ENCODE data around the gene KLHL2. TPM values are rescaled to one million over a fixed set of nuclear protein-coding genes. Genes with fewer than 3 reads are reported as not detected.

The KLHL2 gene
- total RNA-seq, 2 experiments from 2014 or later: 27.4 to 28.6 TPM

DNA sequence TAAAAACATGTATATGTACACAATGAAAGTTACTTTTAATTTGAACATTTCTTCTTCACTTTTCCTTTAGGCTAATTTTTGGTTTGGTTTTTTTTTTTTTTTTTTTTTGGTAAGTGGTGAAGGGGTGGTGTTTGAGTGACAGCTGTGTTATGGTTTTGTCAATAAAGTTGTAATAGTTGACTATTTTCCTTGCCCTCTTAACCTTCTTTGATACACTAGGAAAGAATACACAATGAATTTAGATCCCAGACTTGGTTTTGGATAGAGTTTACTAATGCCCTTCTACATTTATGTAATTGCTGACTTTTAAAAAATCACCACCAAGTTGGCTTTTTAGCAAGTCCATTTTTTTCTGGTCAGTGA lies 82.0 kb downstream of the KLHL2 start:
- peaks cover 33% of the 10 kb centered on the region for H3K4me1 Mint-ChIP-seq
- peaks cover 25% of the 10 kb centered on the region for H3K36me3 Mint-ChIP-seq (ENCODE audit: low read depth)
- no peak overlapping the region for H3K27ac Mint-ChIP-seq
- ChIA-PET CTCF (interaction anchor here (0.9 to 2.5 kb wide), 3 partner anchors 157 to 177 kb away, joined by 3 to 7 read pairs (median 4); partner anchors contain the start of gene TMEM192), POLR2A (no interaction called here)
- no peak for DNase-seq
- peaks cover 2% of the 10 kb centered on the region for H3K9me3 Mint-ChIP-seq
- no peak overlapping the region for H3K4me3 Mint-ChIP-seq
- H3K27me3 Mint-ChIP-seq: no peaks in the 10 kb centered on the region

DNA sequence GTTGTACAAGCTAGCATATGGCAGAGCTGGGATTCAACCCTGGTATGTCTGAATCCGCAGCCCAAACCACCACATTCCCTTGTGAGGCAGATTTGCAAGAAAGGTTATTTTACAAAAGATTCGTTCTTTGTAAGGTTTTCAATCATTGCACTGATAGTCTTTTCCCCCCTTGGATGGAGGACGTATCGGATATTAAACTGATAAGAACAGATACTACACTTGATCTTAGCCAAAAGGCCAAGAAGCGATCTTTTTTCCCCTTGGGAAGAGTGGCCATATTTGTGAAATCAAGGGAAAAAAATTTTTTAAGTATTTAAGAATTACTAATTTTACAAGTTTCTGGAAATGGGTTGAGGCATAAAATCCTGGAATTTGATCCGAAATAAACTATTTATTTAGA lies 85.7 kb downstream of the KLHL2 start:
- Mint-ChIP-seq H3K36me3 (ENCODE audit: low read depth) (peaks cover 34% of the 10 kb centered on the region), H3K27me3 (no peaks in the 10 kb centered on the region), H3K4me1 (peaks cover 31% of the 10 kb centered on the region), H3K27ac (no peak overlapping the region), H3K4me3 (no peak overlapping the region), H3K9me3 (no peaks in the 10 kb centered on the region)
- DNase-seq: no peak
- ChIA-PET POLR2A (no interaction called here), CTCF (interaction anchor here (1.3 kb wide), 1 partner anchor 180 kb away, joined by 3 read pairs; the partner anchor contains the start of gene TMEM192)

DNA sequence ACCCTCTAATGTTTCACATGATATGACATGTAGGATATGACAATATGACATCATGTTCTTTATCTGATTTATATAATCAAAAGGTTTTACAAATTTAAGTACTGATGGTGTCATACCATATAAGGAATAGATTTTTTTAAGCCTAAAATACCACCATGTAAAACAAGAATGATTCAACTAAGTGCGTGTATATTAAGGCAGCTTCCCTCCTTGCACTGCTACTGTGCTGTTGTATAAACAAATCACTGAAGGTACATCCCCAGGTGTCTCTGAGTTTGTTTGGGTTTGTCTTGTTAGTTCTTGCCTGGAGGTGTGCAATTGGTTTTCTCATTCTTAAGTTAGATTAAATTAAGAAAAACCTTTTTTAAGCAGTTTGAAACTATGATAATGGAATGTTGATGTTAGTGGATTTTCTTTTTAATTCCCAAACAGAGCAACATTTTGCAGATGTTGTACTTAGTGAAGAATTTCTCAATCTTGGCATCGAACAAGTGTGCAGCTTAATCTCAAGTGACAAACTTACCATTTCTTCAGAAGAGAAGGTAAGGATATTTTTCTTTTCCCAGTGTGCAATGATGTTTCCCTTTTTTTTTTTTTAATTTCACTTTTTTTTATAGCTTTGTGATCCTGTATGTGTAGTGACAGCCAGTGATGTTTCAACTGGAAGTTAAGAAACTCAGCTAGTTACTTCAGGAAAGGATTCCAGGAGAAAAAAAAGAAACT lies 86.7 kb downstream of the KLHL2 start:
- H3K4me3 Mint-ChIP-seq: no peak overlapping the region
- H3K36me3 Mint-ChIP-seq (ENCODE audit: low read depth): peaks cover 32% of the 10 kb centered on the region
- no peaks in the 10 kb centered on the region for H3K27me3 Mint-ChIP-seq
- peaks cover 21% of the 10 kb centered on the region for H3K4me1 Mint-ChIP-seq
- no peak for DNase-seq
- CTCF ChIA-PET: no interaction called here
- POLR2A ChIA-PET: no interaction called here
- no peaks in the 10 kb centered on the region for H3K9me3 Mint-ChIP-seq
- H3K27ac Mint-ChIP-seq: no peak overlapping the region

DNA sequence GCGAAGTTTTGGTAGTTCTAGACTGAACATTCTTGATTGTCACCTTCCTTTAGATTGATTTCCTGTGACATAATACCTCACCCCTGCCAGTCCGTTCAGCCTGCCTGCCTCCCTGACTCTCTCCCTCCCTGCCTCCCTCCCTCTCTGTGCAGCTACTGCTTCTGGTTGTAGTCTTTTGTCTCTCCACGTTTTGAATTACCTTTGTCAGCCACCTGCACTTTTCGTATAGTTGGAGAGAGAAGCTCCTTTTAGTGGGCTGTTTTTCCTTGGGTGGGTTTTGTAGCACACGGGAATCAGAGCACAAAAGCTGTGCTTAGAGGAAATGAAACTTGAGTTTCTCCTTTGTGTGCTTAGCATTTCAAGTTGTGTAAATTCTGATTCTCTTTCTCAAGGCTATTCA lies 87.5 kb downstream of the KLHL2 start:
- H3K4me1 Mint-ChIP-seq: peaks cover 15% of the 10 kb centered on the region
- no peak overlapping the region for H3K4me3 Mint-ChIP-seq
- H3K36me3 Mint-ChIP-seq (ENCODE audit: low read depth): peaks cover 37% of the 10 kb centered on the region
- H3K27me3 Mint-ChIP-seq: no peaks in the 10 kb centered on the region
- no peak for DNase-seq
- H3K9me3 Mint-ChIP-seq: no peaks in the 10 kb centered on the region
- ChIA-PET CTCF (no interaction called here), POLR2A (no interaction called here)
- no peak overlapping the region for H3K27ac Mint-ChIP-seq

DNA sequence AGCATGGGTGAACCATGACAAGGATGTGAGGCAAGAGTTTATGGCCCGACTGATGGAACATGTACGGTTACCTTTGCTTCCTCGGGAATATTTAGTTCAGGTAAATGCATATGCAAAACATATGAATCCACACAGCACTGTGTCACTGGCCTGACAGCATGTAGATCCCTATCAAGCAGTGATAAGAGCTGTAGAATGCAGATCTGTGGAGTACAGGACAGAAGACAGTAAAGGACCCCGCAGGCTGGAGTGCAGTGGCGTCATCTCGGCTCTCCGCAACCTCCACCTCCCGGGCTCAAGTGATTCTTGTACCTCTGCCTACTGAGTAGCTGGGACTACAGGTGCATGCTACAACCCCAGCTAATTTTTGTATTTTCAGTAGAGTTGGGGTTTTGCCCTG lies 90.3 kb downstream of the KLHL2 start:
- H3K27me3 Mint-ChIP-seq: no peaks in the 10 kb centered on the region
- H3K27ac Mint-ChIP-seq: no peak overlapping the region
- no peak overlapping the region for H3K4me3 Mint-ChIP-seq
- no peak for DNase-seq
- POLR2A ChIA-PET: no interaction called here
- no peaks in the 10 kb centered on the region for H3K9me3 Mint-ChIP-seq
- H3K36me3 Mint-ChIP-seq (ENCODE audit: low read depth): peaks cover 43% of the 10 kb centered on the region
- CTCF ChIA-PET: no interaction called here
- H3K4me1 Mint-ChIP-seq: peaks cover 26% of the 10 kb centered on the region

DNA sequence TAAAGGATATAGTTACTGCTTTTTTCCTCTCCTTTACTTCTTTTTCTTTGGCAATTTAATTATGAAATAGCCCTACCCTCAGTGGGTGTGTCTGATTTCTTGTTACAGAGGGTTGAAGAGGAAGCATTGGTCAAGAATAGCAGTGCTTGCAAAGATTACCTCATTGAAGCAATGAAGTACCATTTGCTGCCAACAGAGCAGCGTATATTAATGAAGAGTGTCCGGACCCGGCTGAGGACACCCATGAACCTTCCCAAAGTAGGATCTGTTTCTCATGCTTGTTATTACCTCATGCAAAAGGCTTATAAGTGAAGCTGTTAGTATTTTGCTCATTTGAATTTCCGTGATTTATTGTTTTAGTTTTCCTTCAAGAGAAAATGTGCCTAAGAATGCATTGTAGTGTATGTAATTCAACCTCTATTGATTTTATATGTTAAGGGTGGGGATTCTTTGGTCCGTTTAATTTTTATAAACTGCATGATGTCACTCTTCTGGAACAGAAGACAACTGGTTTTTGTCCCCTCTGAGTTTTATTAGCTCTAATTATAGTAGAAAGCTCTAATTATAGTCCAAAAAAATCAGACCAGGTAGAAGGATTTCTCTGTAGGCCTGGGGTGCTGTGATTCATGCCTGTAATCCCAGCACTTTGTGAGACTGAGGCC lies 92.2 kb downstream of the KLHL2 start:
- no peaks in the 10 kb centered on the region for H3K9me3 Mint-ChIP-seq
- CTCF ChIA-PET: interaction anchor here (1.2 kb wide), 1 partner anchor 169 kb away, joined by 5 read pairs; no protein-coding TSS in a partner anchor
- POLR2A ChIA-PET: no interaction called here
- H3K4me3 Mint-ChIP-seq: no peak overlapping the region
- H3K36me3 Mint-ChIP-seq (ENCODE audit: low read depth): peaks cover 49% of the 10 kb centered on the region
- no peak overlapping the region for H3K27ac Mint-ChIP-seq
- DNase-seq: no peak
- H3K4me1 Mint-ChIP-seq: peaks cover 27% of the 10 kb centered on the region
- no peaks in the 10 kb centered on the region for H3K27me3 Mint-ChIP-seq

DNA sequence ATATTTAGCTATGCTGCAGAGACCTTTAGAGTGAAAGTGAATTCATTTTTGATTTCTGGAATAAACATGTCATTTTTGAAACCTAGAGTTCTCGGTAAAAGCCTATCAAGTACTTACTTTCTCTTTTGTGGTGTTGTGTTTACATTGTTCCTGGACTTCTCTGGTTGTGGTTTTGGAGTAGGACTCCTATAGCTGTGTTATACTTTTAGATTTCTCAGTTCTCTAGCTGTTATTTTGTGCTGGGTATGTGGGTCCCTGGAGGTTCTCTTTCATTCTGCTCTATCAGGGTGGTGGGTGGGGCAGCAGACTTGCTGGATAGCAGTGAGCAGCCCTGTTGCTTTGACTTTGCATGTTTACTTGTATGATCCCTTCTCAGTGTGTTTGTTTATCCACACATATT lies 94.5 kb downstream of the KLHL2 start:
- peaks cover 17% of the 10 kb centered on the region for H3K4me1 Mint-ChIP-seq
- H3K27ac Mint-ChIP-seq: peak overlapping the region; percentile 18
- POLR2A ChIA-PET: no interaction called here
- H3K36me3 Mint-ChIP-seq (ENCODE audit: low read depth): peaks cover 37% of the 10 kb centered on the region
- no peaks in the 10 kb centered on the region for H3K9me3 Mint-ChIP-seq
- CTCF ChIA-PET: interaction anchor here (1.1 kb wide), 1 partner anchor 18 kb away, joined by 3 read pairs; no protein-coding TSS in a partner anchor
- no peak for DNase-seq
- peak overlapping the region; percentile 67 for H3K4me3 Mint-ChIP-seq
- H3K27me3 Mint-ChIP-seq: no peaks in the 10 kb centered on the region

DNA sequence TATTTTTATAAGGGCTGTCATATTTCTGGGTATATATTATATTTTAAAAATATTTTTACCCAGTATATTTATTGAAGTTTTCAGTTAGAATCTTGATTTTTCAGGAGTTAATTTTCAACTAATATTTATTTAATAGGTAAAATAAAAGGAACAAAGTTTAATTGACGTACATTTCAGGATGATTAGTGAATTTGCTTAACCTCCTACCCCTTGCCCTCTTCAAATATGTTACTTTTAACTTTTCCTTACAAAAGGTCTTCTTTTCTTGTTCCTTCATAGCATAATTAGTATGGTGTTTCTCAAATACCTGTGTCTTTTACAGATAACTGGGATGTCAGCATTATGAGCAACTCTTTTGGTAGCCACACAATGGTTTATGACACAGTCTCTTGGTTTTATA lies 95.3 kb downstream of the KLHL2 start:
- H3K9me3 Mint-ChIP-seq: no peaks in the 10 kb centered on the region
- ChIA-PET POLR2A (no interaction called here), CTCF (no interaction called here)
- H3K4me1 Mint-ChIP-seq: peaks cover 17% of the 10 kb centered on the region
- H3K27ac Mint-ChIP-seq: no peak overlapping the region
- H3K36me3 Mint-ChIP-seq (ENCODE audit: low read depth): peaks cover 33% of the 10 kb centered on the region
- DNase-seq: no peak
- no peak overlapping the region for H3K4me3 Mint-ChIP-seq
- H3K27me3 Mint-ChIP-seq: no peaks in the 10 kb centered on the region

DNA sequence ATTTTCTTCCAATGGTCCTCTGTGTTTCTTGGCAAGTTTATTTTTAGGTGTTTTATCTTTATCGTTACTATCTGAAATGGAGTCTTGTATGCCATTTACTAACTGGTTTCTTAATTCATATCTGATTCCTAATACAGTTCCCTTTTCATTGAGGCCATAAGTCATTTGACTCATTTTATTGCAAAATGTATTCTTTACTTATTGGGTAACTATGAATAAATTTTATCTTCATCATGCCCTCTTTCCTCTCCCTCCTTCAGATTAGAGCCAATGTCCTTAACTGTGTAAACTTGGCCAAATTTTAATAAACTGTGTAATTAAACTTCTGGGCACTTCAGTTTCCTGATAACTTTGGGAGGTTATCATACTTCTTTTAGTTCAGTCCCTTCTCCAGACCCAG lies 100.8 kb downstream of the KLHL2 start:
- no peak overlapping the region for H3K27ac Mint-ChIP-seq
- no peak overlapping the region for H3K4me3 Mint-ChIP-seq
- H3K9me3 Mint-ChIP-seq: no peaks in the 10 kb centered on the region
- H3K36me3 Mint-ChIP-seq (ENCODE audit: low read depth): peaks cover 20% of the 10 kb centered on the region
- DNase-seq: no peak
- H3K27me3 Mint-ChIP-seq: no peaks in the 10 kb centered on the region
- POLR2A ChIA-PET: no interaction called here
- CTCF ChIA-PET: no interaction called here
- H3K4me1 Mint-ChIP-seq: no peaks in the 10 kb centered on the region

DNA sequence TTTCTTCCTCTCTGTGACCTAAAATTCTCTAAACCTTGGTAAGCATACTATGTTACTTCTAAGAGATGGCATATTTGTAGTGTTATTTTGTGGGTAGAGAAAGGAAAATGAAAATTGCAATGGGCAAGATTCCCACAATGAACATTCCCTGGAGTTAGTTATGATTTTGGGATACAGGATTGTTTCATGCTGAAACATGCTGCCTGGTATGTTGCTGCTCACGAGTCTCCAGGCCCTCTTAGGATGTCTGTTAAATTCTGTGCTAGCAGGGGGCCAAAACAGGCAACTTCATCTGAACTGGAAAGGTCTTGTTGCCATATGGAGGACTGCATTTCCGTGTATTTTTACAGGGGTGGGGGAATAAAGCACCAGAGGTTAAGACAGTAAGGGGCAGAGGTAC lies 101.2 kb downstream of the KLHL2 start:
- Mint-ChIP-seq H3K4me1 (no peaks in the 10 kb centered on the region), H3K4me3 (no peak overlapping the region), H3K9me3 (no peaks in the 10 kb centered on the region), H3K27me3 (no peaks in the 10 kb centered on the region), H3K27ac (no peak overlapping the region), H3K36me3 (ENCODE audit: low read depth) (peaks cover 22% of the 10 kb centered on the region)
- no peak for DNase-seq
- ChIA-PET CTCF (no interaction called here), POLR2A (no interaction called here)

DNA sequence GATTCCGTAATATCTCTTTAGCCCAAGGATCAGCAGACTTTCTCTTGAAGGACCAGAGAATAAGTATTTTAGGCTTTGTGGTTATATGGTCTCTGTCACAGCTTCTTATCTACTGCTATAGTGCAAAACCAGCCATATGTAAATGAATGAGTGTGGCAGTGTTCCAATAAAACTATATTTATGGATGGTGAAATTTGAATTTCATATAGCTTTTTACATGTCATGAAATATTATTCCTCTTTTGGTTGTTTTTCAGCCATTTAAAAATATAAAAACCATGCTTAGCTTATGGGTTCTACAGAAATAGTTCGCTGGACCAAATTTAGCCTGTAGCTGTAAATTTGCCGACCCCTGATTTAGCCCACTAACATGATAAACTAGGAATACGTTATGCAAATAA lies 102.1 kb downstream of the KLHL2 start:
- H3K4me3 Mint-ChIP-seq: no peak overlapping the region
- H3K27me3 Mint-ChIP-seq: no peaks in the 10 kb centered on the region
- no peaks in the 10 kb centered on the region for H3K4me1 Mint-ChIP-seq
- H3K36me3 Mint-ChIP-seq (ENCODE audit: low read depth): peaks cover 25% of the 10 kb centered on the region
- H3K27ac Mint-ChIP-seq: no peak overlapping the region
- POLR2A ChIA-PET: no interaction called here
- no peak for DNase-seq
- H3K9me3 Mint-ChIP-seq: no peaks in the 10 kb centered on the region
- CTCF ChIA-PET: no interaction called here

DNA sequence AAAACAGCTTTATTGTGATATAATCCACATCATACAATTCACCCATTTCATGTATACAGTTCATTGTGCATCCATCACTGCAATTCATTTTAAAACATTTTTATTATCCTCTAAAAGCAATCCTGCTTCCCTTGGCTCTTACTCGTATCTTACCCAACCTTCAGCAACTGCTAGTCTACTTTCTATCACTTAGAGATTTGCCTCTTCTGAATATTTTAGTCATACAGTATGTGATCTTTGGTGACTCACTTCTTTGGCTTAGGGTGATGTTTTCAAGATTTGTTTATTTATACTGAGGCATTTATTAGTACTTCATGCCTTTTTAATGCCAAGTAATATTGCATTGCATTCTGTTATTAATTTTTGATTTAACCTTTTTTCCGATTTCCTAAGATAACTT lies 105.1 kb downstream of the KLHL2 start:
- H3K27me3 Mint-ChIP-seq: no peaks in the 10 kb centered on the region
- no peaks in the 10 kb centered on the region for H3K4me1 Mint-ChIP-seq
- no peak overlapping the region for H3K27ac Mint-ChIP-seq
- H3K4me3 Mint-ChIP-seq: no peak overlapping the region
- DNase-seq: no peak
- POLR2A ChIA-PET: no interaction called here
- peaks cover 36% of the 10 kb centered on the region for H3K36me3 Mint-ChIP-seq (ENCODE audit: low read depth)
- CTCF ChIA-PET: no interaction called here
- H3K9me3 Mint-ChIP-seq: no peaks in the 10 kb centered on the region

DNA sequence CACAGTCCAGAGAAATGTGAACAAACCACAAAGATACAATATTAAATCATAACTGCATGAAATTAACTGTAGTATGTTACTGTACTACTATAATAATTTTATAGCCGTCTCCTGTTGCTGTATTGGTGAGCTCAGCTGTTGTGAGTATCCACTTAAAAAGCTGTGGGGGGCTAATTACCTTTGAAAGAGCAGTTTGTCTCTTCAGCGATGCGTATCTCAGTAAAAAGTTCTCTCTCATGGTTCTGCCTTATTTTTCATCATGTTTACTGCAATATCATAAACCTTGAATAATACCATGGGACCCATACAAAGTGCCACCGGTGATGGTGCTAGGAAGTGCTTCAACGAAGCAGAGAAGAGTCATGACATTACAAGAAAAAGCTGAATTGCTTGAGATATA lies 111.7 kb downstream of the KLHL2 start:
- no peak for DNase-seq
- CTCF ChIA-PET: no interaction called here
- POLR2A ChIA-PET: no interaction called here
- Mint-ChIP-seq H3K36me3 (ENCODE audit: low read depth) (peaks cover 31% of the 10 kb centered on the region), H3K4me3 (no peak overlapping the region), H3K4me1 (no peaks in the 10 kb centered on the region), H3K27ac (no peak overlapping the region), H3K27me3 (no peaks in the 10 kb centered on the region), H3K9me3 (no peaks in the 10 kb centered on the region)

DNA sequence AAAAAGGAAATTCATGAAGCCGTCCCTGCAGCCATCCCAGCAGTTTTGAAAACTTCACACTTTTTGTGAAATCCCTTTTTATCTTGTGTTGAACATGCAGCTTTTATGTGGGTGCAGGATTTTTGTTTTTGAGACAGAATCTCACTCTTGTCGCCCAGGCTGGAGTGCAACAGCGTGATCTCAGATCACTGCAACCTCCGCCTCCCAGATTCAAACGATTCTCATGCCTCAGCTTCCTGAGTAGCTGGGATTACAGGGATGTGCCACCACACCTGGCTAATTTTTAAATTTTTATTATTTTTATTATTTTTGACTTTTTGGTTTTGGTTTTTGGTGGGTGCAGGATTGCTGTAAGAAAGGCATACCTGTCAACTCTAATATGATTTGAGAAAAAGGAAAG lies 112.1 kb downstream of the KLHL2 start:
- H3K4me3 Mint-ChIP-seq: no peak overlapping the region

More for the DNA sequence above, 112.1 kb downstream of the KLHL2 start:
- H3K27me3 Mint-ChIP-seq: no peaks in the 10 kb centered on the region
- no peak for DNase-seq
- peaks cover 26% of the 10 kb centered on the region for H3K36me3 Mint-ChIP-seq (ENCODE audit: low read depth)
- ChIA-PET CTCF (interaction anchor here (1.5 kb wide), 1 partner anchor 18 kb away, joined by 3 read pairs; no protein-coding TSS in a partner anchor), POLR2A (no interaction called here)
- H3K27ac Mint-ChIP-seq: no peak overlapping the region
- no peaks in the 10 kb centered on the region for H3K4me1 Mint-ChIP-seq
- no peaks in the 10 kb centered on the region for H3K9me3 Mint-ChIP-seq

All from activated CD4-positive, alpha-beta memory T cell treated with anti-CD3 and anti-CD28 coated beads, Interleukin-2, amount 10 ng/mL, durations not matched to agents 7 days and 5 days (primary cell).